ENCODE measurements around the gene UBE2V1.
"Not testable (repeated sequence)": the region's sequence is repeated elsewhere in the genome, so short reads cannot be mapped to it uniquely, and the experiment has no call there.

Gene UBE2V1

GRCh38 chr20:50115041-50115512, 2.1 kb upstream of the UBE2V1 start:
- no peak for DNase-seq (ENCODE audit: low read depth)

GRCh38 chr20:50113420-50114224, 672 bp upstream of the UBE2V1 start:
- no peak for DNase-seq (ENCODE audit: low read depth)

- no peak for DNase-seq (ENCODE audit: low read depth)
Observed at GRCh38 chr20:50111829-50112495, 988 bp downstream of the UBE2V1 start.

- DNase-seq (ENCODE audit: low read depth) = peak; percentile 62
Observed at GRCh38 chr20:50111120-50111828, 1.7 kb downstream of the UBE2V1 start.

- no peak for DNase-seq (ENCODE audit: low read depth)
Observed at GRCh38 chr20:50110141-50111047, 2.6 kb downstream of the UBE2V1 start.

GRCh38 chr20:50108556-50109235, 4.3 kb downstream of the UBE2V1 start:
- no peak for DNase-seq (ENCODE audit: low read depth)

- no peak for DNase-seq (ENCODE audit: low read depth)
Observed at GRCh38 chr20:50107796-50108331, 5.1 kb downstream of the UBE2V1 start.

GRCh38 chr20:50107086-50107660, 5.8 kb downstream of the UBE2V1 start:
- DNase-seq (ENCODE audit: low read depth) = no peak

GRCh38 chr20:50106669-50107068, 6.3 kb downstream of the UBE2V1 start:
- DNase-seq (ENCODE audit: low read depth) = not testable (repeated sequence)

GRCh38 chr20:50103464-50104107, 9.4 kb downstream of the UBE2V1 start:
- DNase-seq (ENCODE audit: low read depth) = peak; percentile 51

- not testable (repeated sequence) for DNase-seq (ENCODE audit: low read depth)
Observed at GRCh38 chr20:50102551-50102950, 10.4 kb downstream of the UBE2V1 start.

GRCh38 chr20:50101887-50102286, 11.1 kb downstream of the UBE2V1 start:
- DNase-seq (ENCODE audit: low read depth) = no peak

GRCh38 chr20:50101281-50101680, 11.7 kb downstream of the UBE2V1 start:
- no peak for DNase-seq (ENCODE audit: low read depth)

GRCh38 chr20:50100552-50100951, 12.4 kb downstream of the UBE2V1 start:
- DNase-seq (ENCODE audit: low read depth) = no peak

- no peak for DNase-seq (ENCODE audit: low read depth)
Observed at GRCh38 chr20:50099565-50099991, 13.4 kb downstream of the UBE2V1 start.

GRCh38 chr20:50099113-50099512, 13.8 kb downstream of the UBE2V1 start:
- DNase-seq (ENCODE audit: low read depth) = no peak

GRCh38 chr20:50098259-50098658, 14.7 kb downstream of the UBE2V1 start:
- no peak for DNase-seq (ENCODE audit: low read depth)

GRCh38 chr20:50097843-50098242, 15.1 kb downstream of the UBE2V1 start:
- no peak for DNase-seq (ENCODE audit: low read depth)

GRCh38 chr20:50096237-50096636, 16.7 kb downstream of the UBE2V1 start:
- DNase-seq (ENCODE audit: low read depth) = no peak

Data from stromal cell of bone marrow (primary cell).